Measurements from ENCODE around the gene CYB561D1.
"Not testable (repeated sequence)": the region's sequence is repeated elsewhere in the genome, so short reads cannot be mapped to it uniquely, and the experiment has no call there.

The CYB561D1 gene

GRCh38 chr1:109493805-109494539 is at the start of gene CYB561D1:
Gene CYB561D1, plus strand, starts transcription at chr1:109494094. Its CDS starts 46 bp downstream, at chr1:109494140.
- no peaks in the 10 kb centered on the region for H3K27me3 Mint-ChIP-seq
- peaks cover 48% of the 10 kb centered on the region for H3K4me1 Mint-ChIP-seq (ENCODE audit: low read depth)
- peak within 1 kb of the TSS; percentile 68 for H3K27ac Mint-ChIP-seq
- H3K4me3 Mint-ChIP-seq, result peak within 1 kb of the TSS; percentile 95
- H3K36me3 Mint-ChIP-seq (ENCODE audit: low read depth), result no peaks in the 10 kb centered on the region
- no peaks in the 10 kb centered on the region for H3K9me3 Mint-ChIP-seq

- Mint-ChIP-seq H3K4me1 (ENCODE audit: low read depth) (no peaks in the 10 kb centered on the region), H3K27me3 (peaks cover 22% of the 10 kb centered on the region), H3K9me3 (no peaks in the 10 kb centered on the region), H3K27ac (no peak overlapping the region), H3K36me3 (ENCODE audit: low read depth) (no peaks in the 10 kb centered on the region), H3K4me3 (no peak overlapping the region)
These were observed 49.5 kb upstream of the CYB561D1 start for GRCh38 chr1:109444346-109444745.

GRCh38 chr1:109445949-109446695 is 47.8 kb upstream of the CYB561D1 start:
- not testable (repeated sequence) for H3K36me3 Mint-ChIP-seq (ENCODE audit: low read depth); H3K4me3 Mint-ChIP-seq
- peaks cover 37% of the 10 kb centered on the region for H3K27me3 Mint-ChIP-seq

GRCh38 chr1:109447524-109447923 is 46.4 kb upstream of the CYB561D1 start:
- Mint-ChIP-seq H3K4me1 (ENCODE audit: low read depth) (no peaks in the 10 kb centered on the region), H3K27ac (no peak overlapping the region), H3K36me3 (ENCODE audit: low read depth) (no peaks in the 10 kb centered on the region), H3K4me3 (no peak overlapping the region), H3K9me3 (peaks cover 4% of the 10 kb centered on the region), H3K27me3 (peaks cover 46% of the 10 kb centered on the region)

More at GRCh38 chr1:109445949-109446695, 47.8 kb upstream of the CYB561D1 start:
- not testable (repeated sequence) for H3K4me1 Mint-ChIP-seq (ENCODE audit: low read depth); H3K27ac Mint-ChIP-seq; H3K9me3 Mint-ChIP-seq

- H3K4me1 Mint-ChIP-seq (ENCODE audit: low read depth), result no peaks in the 10 kb centered on the region
- peaks cover 12% of the 10 kb centered on the region for H3K36me3 Mint-ChIP-seq (ENCODE audit: low read depth)
- peaks cover 64% of the 10 kb centered on the region for H3K27me3 Mint-ChIP-seq
- peaks cover 20% of the 10 kb centered on the region for H3K9me3 Mint-ChIP-seq
- H3K27ac Mint-ChIP-seq, result no peak overlapping the region
- no peak overlapping the region for H3K4me3 Mint-ChIP-seq
These were observed 39.3 kb upstream of the CYB561D1 start for GRCh38 chr1:109454497-109455133.

GRCh38 chr1:109457819-109458218 is 36.1 kb upstream of the CYB561D1 start:
- Mint-ChIP-seq H3K9me3 (peaks cover 16% of the 10 kb centered on the region), H3K4me3 (no peak overlapping the region), H3K27me3 (peaks cover 66% of the 10 kb centered on the region), H3K36me3 (ENCODE audit: low read depth) (peaks cover 12% of the 10 kb centered on the region), H3K4me1 (ENCODE audit: low read depth) (no peaks in the 10 kb centered on the region), H3K27ac (no peak overlapping the region)

GRCh38 chr1:109466125-109466451 is 27.8 kb upstream of the CYB561D1 start:
- H3K4me3 Mint-ChIP-seq, result peak overlapping the region; percentile 67
- H3K36me3 Mint-ChIP-seq (ENCODE audit: low read depth), result no peaks in the 10 kb centered on the region
- H3K9me3 Mint-ChIP-seq, result no peaks in the 10 kb centered on the region
- peaks cover 6% of the 10 kb centered on the region for H3K4me1 Mint-ChIP-seq (ENCODE audit: low read depth)
- H3K27ac Mint-ChIP-seq, result no peak overlapping the region
- peaks cover 83% of the 10 kb centered on the region for H3K27me3 Mint-ChIP-seq

GRCh38 chr1:109466452-109467300 is 27.2 kb upstream of the CYB561D1 start, which contains the start of gene SYPL2:
Gene SYPL2, plus strand, starts transcription at chr1:109466546. Its CDS starts 298 bp downstream, at chr1:109466844.
- Mint-ChIP-seq H3K27me3 (peaks cover 79% of the 10 kb centered on the region), H3K27ac (no peak within 1 kb of the TSS), H3K36me3 (ENCODE audit: low read depth) (no peaks in the 10 kb centered on the region), H3K4me3 (peak within 1 kb of the TSS; percentile 67), H3K9me3 (no peaks in the 10 kb centered on the region), H3K4me1 (ENCODE audit: low read depth) (peaks cover 6% of the 10 kb centered on the region)

GRCh38 chr1:109467301-109467777 is 26.6 kb upstream of the CYB561D1 start:
- Mint-ChIP-seq H3K36me3 (ENCODE audit: low read depth) (no peaks in the 10 kb centered on the region), H3K9me3 (no peaks in the 10 kb centered on the region), H3K27ac (no peak overlapping the region), H3K4me1 (ENCODE audit: low read depth) (peaks cover 6% of the 10 kb centered on the region), H3K4me3 (peak overlapping the region; percentile 38), H3K27me3 (peaks cover 75% of the 10 kb centered on the region)

GRCh38 chr1:109468061-109468460 is 25.8 kb upstream of the CYB561D1 start:
- Mint-ChIP-seq H3K27me3 (peaks cover 72% of the 10 kb centered on the region), H3K4me1 (ENCODE audit: low read depth) (peaks cover 6% of the 10 kb centered on the region), H3K36me3 (ENCODE audit: low read depth) (no peaks in the 10 kb centered on the region), H3K27ac (no peak overlapping the region), H3K4me3 (no peak overlapping the region), H3K9me3 (no peaks in the 10 kb centered on the region)

- peaks cover 71% of the 10 kb centered on the region for H3K27me3 Mint-ChIP-seq
- no peaks in the 10 kb centered on the region for H3K36me3 Mint-ChIP-seq (ENCODE audit: low read depth)
- H3K9me3 Mint-ChIP-seq, result no peaks in the 10 kb centered on the region
- H3K27ac Mint-ChIP-seq, result no peak overlapping the region
- no peak overlapping the region for H3K4me3 Mint-ChIP-seq
- H3K4me1 Mint-ChIP-seq (ENCODE audit: low read depth), result peaks cover 6% of the 10 kb centered on the region
These were observed 25.0 kb upstream of the CYB561D1 start for GRCh38 chr1:109468903-109469302.

GRCh38 chr1:109470245-109470644 is 23.6 kb upstream of the CYB561D1 start:
- H3K36me3 Mint-ChIP-seq (ENCODE audit: low read depth), result no peaks in the 10 kb centered on the region
- peaks cover 6% of the 10 kb centered on the region for H3K4me1 Mint-ChIP-seq (ENCODE audit: low read depth)
- no peak overlapping the region for H3K4me3 Mint-ChIP-seq
- no peak overlapping the region for H3K27ac Mint-ChIP-seq
- peaks cover 61% of the 10 kb centered on the region for H3K27me3 Mint-ChIP-seq
- no peaks in the 10 kb centered on the region for H3K9me3 Mint-ChIP-seq

GRCh38 chr1:109472779-109473178 is 21.1 kb upstream of the CYB561D1 start:
- H3K4me3 Mint-ChIP-seq, result no peak overlapping the region
- no peaks in the 10 kb centered on the region for H3K36me3 Mint-ChIP-seq (ENCODE audit: low read depth)
- H3K9me3 Mint-ChIP-seq, result no peaks in the 10 kb centered on the region
- H3K27ac Mint-ChIP-seq, result no peak overlapping the region
- no peaks in the 10 kb centered on the region for H3K4me1 Mint-ChIP-seq (ENCODE audit: low read depth)
- peaks cover 54% of the 10 kb centered on the region for H3K27me3 Mint-ChIP-seq

GRCh38 chr1:109473284-109474057 is 20.4 kb upstream of the CYB561D1 start:
- peaks cover 50% of the 10 kb centered on the region for H3K27me3 Mint-ChIP-seq
- H3K9me3 Mint-ChIP-seq; H3K4me1 Mint-ChIP-seq (ENCODE audit: low read depth); H3K27ac Mint-ChIP-seq; H3K4me3 Mint-ChIP-seq; H3K36me3 Mint-ChIP-seq (ENCODE audit: low read depth): not testable (repeated sequence)

Data from stimulated activated naive CD8-positive, alpha-beta T cell treated with anti-CD3 and anti-CD28 coated beads, Interleukin-15, Interleukin-2, amounts not matched to agents 100 ng/mL and 50 ng/mL, for 24 hours (primary cell).